Upper lobe of left lung (tissue), 4 donors: ENCODE measurements around the gene COMMD3.

Experiments
- EP300 ChIP-seq, 4 donors: sonication (generic); formaldehyde crosslinking; IDR thresholded peaks; one replicate each; pipeline ENCODE4 v1.5.1; 2017; ENCODE audit warnings: antibody characterized with exemption in 4 of 4, control low read depth in 2 of 4
- POLR2A ChIP-seq, 4 donors: fragments of 450-650 bp; IDR thresholded peaks; one replicate each; pipeline ENCODE4 v1.5.1; 2016 to 2017; ENCODE audit warnings: antibody characterized with exemption in 4 of 4, mild to moderate bottlenecking in 2 of 4
- TF ChIP-seq, protein P1 (sequence below), 6 experiments: fragments of 450-650 bp in 4 of 6; fragments of 200-600 bp in 2 of 6; sonication (generic) in 2 of 6; IDR thresholded peaks; one replicate each; pipeline ENCODE4 v1.5.1; 2016 to 2019; ENCODE audit warnings: antibody characterized with exemption in 6 of 6

DNA sequence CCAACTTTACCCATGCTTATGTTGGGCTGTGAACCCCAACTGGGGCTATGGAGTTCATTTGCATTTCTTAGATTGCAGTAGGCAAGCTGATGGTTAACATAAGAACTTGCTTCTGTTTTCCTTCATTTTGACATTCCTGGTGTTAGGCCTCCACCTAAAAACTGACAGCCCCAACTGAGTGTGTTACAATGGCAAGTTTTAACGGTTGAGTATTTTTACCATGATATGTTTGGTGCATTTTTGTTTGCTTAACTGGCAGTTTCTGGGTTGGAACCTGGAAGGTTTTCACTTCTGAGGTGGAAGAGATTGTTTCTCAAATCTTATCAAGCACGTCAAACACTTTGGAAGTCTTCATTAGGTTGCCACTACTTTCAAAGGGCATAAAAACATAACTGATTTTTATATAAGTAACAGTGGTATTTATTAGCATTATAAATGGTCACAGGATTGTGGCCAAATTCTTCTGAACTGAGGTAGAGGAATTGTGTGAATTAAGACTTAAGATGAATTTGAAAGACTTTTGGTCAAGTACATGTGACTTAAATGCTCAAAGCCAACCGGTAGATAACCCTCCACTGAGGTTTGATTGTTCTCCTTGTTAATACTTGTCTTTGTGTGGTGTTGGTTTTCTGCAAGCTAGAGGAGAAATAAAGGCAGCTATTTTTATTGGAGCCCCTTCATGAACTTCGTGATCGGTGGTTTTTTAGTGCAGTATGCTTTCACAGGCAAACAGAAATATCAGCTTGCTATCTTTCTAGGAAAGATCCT lies 7.5 kb downstream of the COMMD3 start:
- TF ChIP-seq, protein P1, sequence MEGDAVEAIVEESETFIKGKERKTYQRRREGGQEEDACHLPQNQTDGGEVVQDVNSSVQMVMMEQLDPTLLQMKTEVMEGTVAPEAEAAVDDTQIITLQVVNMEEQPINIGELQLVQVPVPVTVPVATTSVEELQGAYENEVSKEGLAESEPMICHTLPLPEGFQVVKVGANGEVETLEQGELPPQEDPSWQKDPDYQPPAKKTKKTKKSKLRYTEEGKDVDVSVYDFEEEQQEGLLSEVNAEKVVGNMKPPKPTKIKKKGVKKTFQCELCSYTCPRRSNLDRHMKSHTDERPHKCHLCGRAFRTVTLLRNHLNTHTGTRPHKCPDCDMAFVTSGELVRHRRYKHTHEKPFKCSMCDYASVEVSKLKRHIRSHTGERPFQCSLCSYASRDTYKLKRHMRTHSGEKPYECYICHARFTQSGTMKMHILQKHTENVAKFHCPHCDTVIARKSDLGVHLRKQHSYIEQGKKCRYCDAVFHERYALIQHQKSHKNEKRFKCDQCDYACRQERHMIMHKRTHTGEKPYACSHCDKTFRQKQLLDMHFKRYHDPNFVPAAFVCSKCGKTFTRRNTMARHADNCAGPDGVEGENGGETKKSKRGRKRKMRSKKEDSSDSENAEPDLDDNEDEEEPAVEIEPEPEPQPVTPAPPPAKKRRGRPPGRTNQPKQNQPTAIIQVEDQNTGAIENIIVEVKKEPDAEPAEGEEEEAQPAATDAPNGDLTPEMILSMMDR (IDR thresholded peaks at IDR 0.05): no peak
- no peak for TF ChIP-seq POLR2A (IDR thresholded peaks at IDR 0.05)
- TF ChIP-seq EP300 (IDR thresholded peaks at IDR 0.05): no peak
